Endothelial cell of umbilical vein (primary cell): ENCODE data around the gene JDP2. TPM values are rescaled to one million over a fixed set of nuclear protein-coding genes. Genes with fewer than 3 reads are reported as not detected.

ENCODE experiments used
- BruUV-seq: library from RNA; stranded (reverse); fragments of 400-500 nt; replicated peaks from 2 replicates; lab custom pipeline; 2021; lab: Mats Ljungman, UMichigan
- CTCF ChIA-PET: fragments of 300-600, 350-600 bp; sonication (Branson Sonifier 250); formaldehyde crosslinking; loops from one replicate; lab custom pipeline; 2021; ENCODE audit warnings: antibody characterized with exemption, inconsistent platforms; lab: Charles Lee
- POLR2A ChIA-PET: fragments of 300-600, 350-600 bp; sonication (Branson Sonifier 250); formaldehyde crosslinking; loops from one replicate; lab custom pipeline; 2021; ENCODE audit warnings: antibody characterized with exemption, inconsistent platforms; lab: Charles Lee
- DNase-seq: peaks from one replicate; pipeline ENCODE4 v3.0.0-alpha.2; 2011; ENCODE audit warnings: low read depth, low spot score
- FAIRE-seq: peaks from 2 replicates; lab custom pipeline; 2011; peaks lifted over from hg19 to GRCh38; lab: Jason Lieb, UNC
- H2AFZ ChIP-seq: 2 replicates; pipeline ENCODE4 v1.6.0; 2012; ENCODE audit warnings: low read depth, low read length, control low read depth, inconsistent platforms
- H3K27ac ChIP-seq: 2 replicates; pipeline ENCODE4 v1.5.1; 2011; ENCODE audit warnings: low read depth, mild to moderate bottlenecking, control low read depth, low read length, moderate library complexity; ENCODE audit not compliant: insufficient read depth
- H3K27me3 ChIP-seq, 2 experiments: 2 replicates each; pipeline versions ENCODE4 v1.6.0 to v1.6.1; 2011; ENCODE audit warnings: low read length in 2 of 2, mixed read lengths in 1 of 2; ENCODE audit not compliant: control insufficient read depth in 2 of 2, insufficient read depth in 2 of 2
- H3K36me3 ChIP-seq, 2 experiments: 2 replicates in 1 of 2; 3 replicates in 1 of 2; pipeline ENCODE4 v1.5.1; 2011; ENCODE audit warnings: low read length in 2 of 2, mild to moderate bottlenecking in 1 of 2, moderate library complexity in 1 of 2; ENCODE audit not compliant: control insufficient read depth in 2 of 2, insufficient read depth in 2 of 2; ENCODE audit errors: extremely low read depth in 1 of 2
- H3K4me1 ChIP-seq: 3 replicates; pipeline ENCODE4 v1.5.1; 2011; ENCODE audit warnings: mild to moderate bottlenecking, low read length; ENCODE audit not compliant: control insufficient read depth, insufficient read depth; ENCODE audit errors: extremely low read depth
- H3K4me2 ChIP-seq: 2 replicates; pipeline ENCODE4 v1.6.1; 2011; ENCODE audit warnings: low read length, control low read depth, mixed read lengths; ENCODE audit not compliant: insufficient read depth
- H3K4me3 ChIP-seq, 3 experiments: fragments of 200-600 bp in 1 of 3; sonication (generic), shearing (Covaris generic) in 1 of 3; replicated peaks in 1 of 3; 2 replicates each; pipeline ENCODE4 v1.5.1; 2011 to 2016; ENCODE audit warnings: control low read depth in 3 of 3, low read length in 3 of 3, mild to moderate bottlenecking in 2 of 3, inconsistent platforms in 1 of 3, low read depth in 1 of 3, moderate library complexity in 1 of 3; ENCODE audit not compliant: insufficient read depth in 1 of 3
- H3K79me2 ChIP-seq: 2 replicates; pipeline ENCODE4 v1.6.0; 2012; ENCODE audit warnings: low read length, inconsistent platforms; ENCODE audit not compliant: control insufficient read depth, insufficient read depth
- H3K9ac ChIP-seq: replicated peaks from 2 replicates; pipeline ENCODE3; 2011; ENCODE audit warnings: low read length, control low read depth; ENCODE audit not compliant: insufficient read depth; ENCODE audit errors: extremely low read depth
- H3K9me1 ChIP-seq: replicated peaks from 3 replicates; pipeline ENCODE4 v1.6.0; 2011; ENCODE audit warnings: mild to moderate bottlenecking, low read length; ENCODE audit not compliant: control insufficient read depth, insufficient read depth; ENCODE audit errors: extremely low read depth
- H3K9me3 ChIP-seq: replicated peaks from 2 replicates; pipeline ENCODE4 v1.5.1; 2012; ENCODE audit warnings: low read length, inconsistent platforms; ENCODE audit not compliant: control insufficient read depth, insufficient read depth
- H4K20me1 ChIP-seq: replicated peaks from 2 replicates; pipeline ENCODE3; 2011; ENCODE audit warnings: mild to moderate bottlenecking, low read length; ENCODE audit not compliant: control insufficient read depth, insufficient read depth; ENCODE audit errors: extremely low read depth
- MYC ChIP-seq: IDR thresholded peaks from one replicate; pipeline ENCODE4 v1.6.1; 2011; ENCODE audit warnings: mild to moderate bottlenecking, low read depth, low read length
- POLR2A ChIP-seq: IDR thresholded peaks from 2 replicates; pipeline ENCODE4 v1.6.1; 2012; ENCODE audit warnings: low read depth, mild to moderate bottlenecking, control low read depth, low read length
- POLR2AphosphoS5 ChIP-seq: IDR thresholded peaks from 2 replicates; pipeline ENCODE4 v1.6.1; 2012; ENCODE audit warnings: low read depth, mild to moderate bottlenecking, control low read depth, low read length, moderate library complexity; ENCODE audit not compliant: insufficient read depth
- dilution Hi-C: fragments of 300-500 bp; cut with MboI; formaldehyde crosslinking; loops from one replicate; pipeline ENCODE4 v1.15.0; 2019; ENCODE audit warnings: low sequenced_read_pairs; ENCODE audit not compliant: extremely low pct_ligation_motif_present
- intact Hi-C: fragments of 100-400 bp; cut with micrococcal nuclease; formaldehyde crosslinking; loops from one replicate; pipeline ENCODE4 v1.10.0; 2022
- polyA plus RNA-seq, 4 experiments: library from polyadenylated mRNA; depleted of rRNA in 3 of 4; stranded (reverse) in 3 of 4; unstranded in 1 of 4; fragments of >200 nt; gene quantifications; 2 replicates each; pipeline versions ENCODE4 v1.2.1 to v1.2.3, GENCODE V29; 2011 to 2012; ENCODE audit warnings: missing spikeins in 1 of 4
- total RNA-seq: library from RNA; stranded (reverse); gene quantifications from 2 replicates; pipeline ENCODE4 v1.2.3, GENCODE V29; 2021
- TF ChIP-seq, protein P1 (sequence below), 2 donors: IDR thresholded peaks; 1 replicate in 1 of 2; 2 replicates in 1 of 2; pipeline ENCODE4 v1.5.1; 2011; ENCODE audit warnings: low read length in 2 of 2, mild to moderate bottlenecking in 2 of 2, moderate library complexity in 2 of 2, control low read depth in 1 of 2, inconsistent platforms in 1 of 2, low read depth in 1 of 2; ENCODE audit not compliant: insufficient read depth in 1 of 2; ENCODE audit errors: extremely low read depth in 1 of 2

JDP2 gene
- total and polyA plus RNA-seq, 2 donors (not counting 3 experiments of a cell fraction or from before 2014, with no cell fraction given), result 3.2 to 10.6 TPM

DNA sequence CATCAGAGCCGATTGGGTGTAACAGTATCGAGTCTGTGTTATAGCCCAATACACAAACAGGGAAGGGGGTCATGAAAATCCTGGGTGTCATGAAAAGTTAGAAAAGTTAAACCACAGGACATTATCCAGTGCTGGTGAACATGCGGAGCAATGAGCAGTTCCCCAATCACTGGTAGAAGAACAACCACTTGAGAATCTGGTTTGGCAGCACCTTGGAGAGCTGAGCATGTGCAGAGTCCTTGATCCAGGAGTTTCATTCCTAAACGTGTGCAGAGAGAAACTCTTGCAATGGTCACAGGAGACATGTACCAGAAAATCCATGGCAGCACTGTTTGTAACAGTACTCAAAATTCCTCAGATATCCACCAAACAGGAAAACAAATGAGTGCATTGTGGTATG, 23.0 kb upstream of the JDP2 start:
- ChIA-PET CTCF (no interaction called here), POLR2A (no interaction called here)
- dilution Hi-C loops, result no loop called here
- Histone ChIP-seq H3K79me2 (no peaks in the 10 kb centered on the region), H3K9ac (no peak overlapping the region), H3K9me1 (no peaks in the 10 kb centered on the region), H2AFZ (no peak overlapping the region), H3K4me3 (no peak overlapping the region), H3K9me3 (no peaks in the 10 kb centered on the region), H3K4me1 (no peaks in the 10 kb centered on the region), H4K20me1 (no peaks in the 10 kb centered on the region), H3K36me3 (no peaks in the 10 kb centered on the region), H3K4me2 (no peak overlapping the region), H3K27me3 (peaks cover 3 to 9% of the 10 kb centered on the region in 2 experiments), H3K27ac (no peak overlapping the region)
- FAIRE-seq (no peak), DNase-seq (no peak)
- BruUV-seq, result no TSS peak
- intact Hi-C loops, result no loop called here
- TF ChIP-seq, protein P1, sequence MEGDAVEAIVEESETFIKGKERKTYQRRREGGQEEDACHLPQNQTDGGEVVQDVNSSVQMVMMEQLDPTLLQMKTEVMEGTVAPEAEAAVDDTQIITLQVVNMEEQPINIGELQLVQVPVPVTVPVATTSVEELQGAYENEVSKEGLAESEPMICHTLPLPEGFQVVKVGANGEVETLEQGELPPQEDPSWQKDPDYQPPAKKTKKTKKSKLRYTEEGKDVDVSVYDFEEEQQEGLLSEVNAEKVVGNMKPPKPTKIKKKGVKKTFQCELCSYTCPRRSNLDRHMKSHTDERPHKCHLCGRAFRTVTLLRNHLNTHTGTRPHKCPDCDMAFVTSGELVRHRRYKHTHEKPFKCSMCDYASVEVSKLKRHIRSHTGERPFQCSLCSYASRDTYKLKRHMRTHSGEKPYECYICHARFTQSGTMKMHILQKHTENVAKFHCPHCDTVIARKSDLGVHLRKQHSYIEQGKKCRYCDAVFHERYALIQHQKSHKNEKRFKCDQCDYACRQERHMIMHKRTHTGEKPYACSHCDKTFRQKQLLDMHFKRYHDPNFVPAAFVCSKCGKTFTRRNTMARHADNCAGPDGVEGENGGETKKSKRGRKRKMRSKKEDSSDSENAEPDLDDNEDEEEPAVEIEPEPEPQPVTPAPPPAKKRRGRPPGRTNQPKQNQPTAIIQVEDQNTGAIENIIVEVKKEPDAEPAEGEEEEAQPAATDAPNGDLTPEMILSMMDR (IDR thresholded peaks at IDR 0.05; ENCODE audit: extremely low read depth in 1 of 2, insufficient read depth in 1 of 2, low read depth in 1 of 2, low read length in 2 of 2), result no peak
- TF ChIP-seq POLR2A, result no peak
- TF ChIP-seq POLR2AphosphoS5, result no peak

DNA sequence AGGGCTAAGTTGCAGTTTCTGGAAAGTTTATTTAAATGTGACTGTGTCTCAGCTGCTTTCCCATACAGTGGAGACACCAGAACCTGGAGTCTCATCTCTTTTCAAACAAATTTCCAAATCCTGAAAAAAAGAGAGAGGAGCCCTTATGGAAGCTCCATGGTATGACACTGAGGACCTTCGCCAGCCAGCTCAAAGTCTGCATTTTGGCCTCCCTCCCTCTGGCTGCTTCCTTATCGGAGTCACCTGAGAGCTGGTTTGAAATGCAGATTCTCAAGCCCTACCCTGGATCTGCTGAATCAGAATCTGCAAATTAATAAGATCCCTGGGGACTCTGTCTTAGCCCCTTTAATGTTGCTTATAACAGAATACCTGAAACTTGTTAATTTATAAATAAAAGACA, 21.7 kb upstream of the JDP2 start:
- ChIA-PET POLR2A (no interaction called here), CTCF (no interaction called here)
- FAIRE-seq (no peak), DNase-seq (no peak)
- no peaks in the 10 kb centered on the region for H3K4me1 ChIP-seq
- H3K4me3 ChIP-seq, result no peak overlapping the region
- H3K9ac ChIP-seq, result no peak overlapping the region
- dilution Hi-C loops, result no loop called here
- H3K4me2 ChIP-seq, result no peak overlapping the region
- H3K27me3 ChIP-seq, result peaks cover 3 to 10% of the 10 kb centered on the region in 2 experiments
- intact Hi-C loops, result no loop called here
- H4K20me1 ChIP-seq, result no peaks in the 10 kb centered on the region
- no peak overlapping the region for H3K27ac ChIP-seq
- no peaks in the 10 kb centered on the region for H3K9me1 ChIP-seq
- no peaks in the 10 kb centered on the region for H3K9me3 ChIP-seq
- no peaks in the 10 kb centered on the region for H3K36me3 ChIP-seq
- TF ChIP-seq MYC, result no peak
- no peak overlapping the region for H2AFZ ChIP-seq
- BruUV-seq, result no TSS peak
- H3K79me2 ChIP-seq, result no peaks in the 10 kb centered on the region
